GM11168 (cell line): Measurements from ENCODE around the gene ZNF217.
"Not testable (repeated sequence)": the region's sequence is repeated elsewhere in the genome, so short reads cannot be mapped to it uniquely, and the experiment has no call there.

Source experiments
- in situ Hi-C: fragments of 300-500 bp; cut with MboI; formaldehyde crosslinking; loops from one replicate; pipeline ENCODE4 v1.12.0; 2022; ENCODE audit warnings: low sequenced_read_pairs; ENCODE audit not compliant: unreplicated experiment

ZNF217 gene

GRCh38 chr20:53547664-53548239 lies 45.9 kb downstream of the ZNF217 start:
- in situ Hi-C loops: no loop called here

GRCh38 chr20:53539516-53539915 lies 54.1 kb downstream of the ZNF217 start:
- in situ Hi-C loops: no loop called here

- in situ Hi-C loops: not testable (repeated sequence)
Measured at GRCh38 chr20:53536382-53536781, 57.3 kb downstream of the ZNF217 start.

- in situ Hi-C loops: no loop called here
Measured at GRCh38 chr20:53535878-53536277, 57.8 kb downstream of the ZNF217 start.

GRCh38 chr20:53534037-53534436 lies 59.6 kb downstream of the ZNF217 start:
- in situ Hi-C loops: no loop called here

GRCh38 chr20:53533500-53533899 lies 60.1 kb downstream of the ZNF217 start:
- in situ Hi-C loops: no loop called here

- in situ Hi-C loops: not testable (repeated sequence)
Measured at GRCh38 chr20:53532654-53533312, 60.9 kb downstream of the ZNF217 start.

- in situ Hi-C loops: no loop called here
Measured at GRCh38 chr20:53530440-53530839, 63.2 kb downstream of the ZNF217 start.

- in situ Hi-C loops: no loop called here
Measured at GRCh38 chr20:53529658-53530057, 64.0 kb downstream of the ZNF217 start.

GRCh38 chr20:53527196-53527595 lies 66.4 kb downstream of the ZNF217 start:
- in situ Hi-C loops: no loop called here

GRCh38 chr20:53524589-53525312 lies 68.9 kb downstream of the ZNF217 start:
- in situ Hi-C loops: no loop called here

- in situ Hi-C loops: not testable (repeated sequence)
Measured at GRCh38 chr20:53523615-53524014, 70.0 kb downstream of the ZNF217 start.

- in situ Hi-C loops: no loop called here
Measured at GRCh38 chr20:53522696-53523095, 70.9 kb downstream of the ZNF217 start.

GRCh38 chr20:53522026-53522425 lies 71.6 kb downstream of the ZNF217 start:
- in situ Hi-C loops: no loop called here

GRCh38 chr20:53521421-53521820 lies 72.2 kb downstream of the ZNF217 start:
- in situ Hi-C loops: not testable (repeated sequence)

- in situ Hi-C loops: no loop called here
Measured at GRCh38 chr20:53517146-53517545, 76.5 kb downstream of the ZNF217 start.
